HepG2 (cell line): Measurements from ENCODE around the gene TXNIP. TPM values are rescaled to one million over a fixed set of nuclear protein-coding genes. Genes with fewer than 3 reads are reported as not detected.

Experiments
- ATAC-seq: fragments of 200-7000 bp; cut with Tn5 transposase; 3 replicates; pipeline ENCODE4 v1.9.1; 2020; ENCODE audit warnings: mild to moderate bottlenecking, moderate library complexity
- BruUV-seq: library from RNA; stranded (reverse); fragments of 400-500 nt; replicated peaks from 2 replicates; lab custom pipeline; 2021; lab: Mats Ljungman, UMichigan
- CTCF ChIA-PET: fragments of 300-600 bp; formaldehyde crosslinking; extraction: SDS; loops from one replicate; lab custom pipeline; 2021; ENCODE audit warnings: low total read pairs, inconsistent platforms, low intra/inter-chr PET ratio; lab: Yijun Ruan, JAX
- POLR2A ChIA-PET: fragments of 350-600 bp; sonication (Branson Sonifier 250); formaldehyde crosslinking; loops from one replicate; lab custom pipeline; 2020; ENCODE audit warnings: antibody characterized with exemption, inconsistent platforms; lab: Yijun Ruan, JAX
- DNase-seq: peaks from one replicate; pipeline ENCODE4 v3.0.0-alpha.2; 2015; ENCODE audit warnings: low spot score
- FAIRE-seq: peaks from 3 replicates; lab custom pipeline; 2011; peaks lifted over from hg19 to GRCh38; lab: Jason Lieb, UNC
- H2AFZ ChIP-seq: one replicate; pipeline ENCODE4 v1.6.1; 2011; ENCODE audit warnings: low read length, inconsistent platforms
- H3K27ac ChIP-seq: fragments of 300-600 bp; 3 replicates; pipeline ENCODE4 v1.8.0; 2011; ENCODE audit warnings: mixed run types, mild to moderate bottlenecking, mixed read lengths, low read length, inconsistent platforms; ENCODE audit not compliant: insufficient read depth; ENCODE audit errors: extremely low read length
- H3K27me3 ChIP-seq, 2 experiments: fragments of 200-600 bp in 1 of 2; 2 replicates in 1 of 2; 3 replicates in 1 of 2; pipeline versions ENCODE4 v1.6.0 to v1.8.0; 2011; ENCODE audit warnings: low read length in 2 of 2, mild to moderate bottlenecking in 2 of 2, moderate library complexity in 2 of 2, inconsistent platforms in 1 of 2; ENCODE audit not compliant: insufficient read depth in 2 of 2, control insufficient read depth in 1 of 2
- H3K36me3 ChIP-seq, 2 experiments: fragments of 200-600 bp in 1 of 2; replicated peaks in 1 of 2; 2 replicates in 1 of 2; 3 replicates in 1 of 2; pipeline versions ENCODE4 v1.5.1 to v1.8.0; 2011; ENCODE audit warnings: low read length in 2 of 2, inconsistent platforms in 1 of 2; ENCODE audit not compliant: insufficient read depth in 2 of 2, control insufficient read depth in 1 of 2
- H3K4me1 ChIP-seq: 2 replicates; pipeline ENCODE4 v1.5.1; 2012; ENCODE audit warnings: low read length, inconsistent platforms; ENCODE audit not compliant: insufficient read depth
- H3K4me2 ChIP-seq: 2 replicates; pipeline ENCODE4 v1.6.0; 2011; ENCODE audit warnings: low read depth, low read length, inconsistent platforms
- H3K4me3 ChIP-seq, 3 experiments: fragments of 200-600 bp in 1 of 3; sonication (generic), shearing (Covaris generic) in 1 of 3; replicated peaks in 1 of 3; 2 replicates each; pipeline ENCODE4 v1.5.1; 2011 to 2016; ENCODE audit warnings: low read length in 3 of 3, inconsistent platforms in 2 of 3, low read depth in 2 of 3, mild to moderate bottlenecking in 2 of 3, control low read depth in 1 of 3, mixed read lengths in 1 of 3; ENCODE audit not compliant: insufficient read depth in 1 of 3
- H3K79me2 ChIP-seq: one replicate; pipeline ENCODE4 v1.6.1; 2011; ENCODE audit warnings: low read length, inconsistent platforms; ENCODE audit not compliant: insufficient read depth
- H3K9ac ChIP-seq: 2 replicates; pipeline ENCODE4 v1.6.0; 2011; ENCODE audit warnings: mild to moderate bottlenecking, low read depth, low read length, inconsistent platforms; ENCODE audit not compliant: insufficient read depth
- H3K9me3 ChIP-seq: 2 replicates; pipeline ENCODE4 v1.5.1; 2012; ENCODE audit warnings: mild to moderate bottlenecking, low read length
- H4K20me1 ChIP-seq: 2 replicates; pipeline ENCODE4 v1.6.0; 2011; ENCODE audit warnings: inconsistent platforms, mild to moderate bottlenecking, low read length, moderate library complexity; ENCODE audit not compliant: insufficient read depth
- CBX1 ChIP-seq: IDR thresholded peaks from one replicate; pipeline ENCODE4 v1.6.1; 2016; ENCODE audit warnings: antibody characterized with exemption, low read depth
- HNF4A ChIP-seq: sonication (generic); formaldehyde crosslinking; IDR thresholded peaks from 2 replicates; pipeline ENCODE4 v1.4.0; 2020; ENCODE audit warnings: missing genetic modification reagents
- KDM5B ChIP-seq: sonication (generic); formaldehyde crosslinking; IDR thresholded peaks from 2 replicates; pipeline ENCODE4 v1.4.0; 2020; ENCODE audit warnings: missing genetic modification reagents, mild to moderate bottlenecking, borderline replicate concordance
- MAFF ChIP-seq: IDR thresholded peaks from 2 replicates; pipeline ENCODE4 v1.6.1; 2011; ENCODE audit warnings: low read depth, low read length, improper control_type of control experiment
- TAF1 ChIP-seq: sonication (generic); formaldehyde crosslinking; IDR thresholded peaks from 2 replicates; pipeline ENCODE4 v1.4.0; 2020; ENCODE audit warnings: missing genetic modification reagents
- ZFP41 ChIP-seq: sonication (generic); formaldehyde crosslinking; IDR thresholded peaks from 2 replicates; pipeline ENCODE4 v1.4.0; 2020; ENCODE audit warnings: mild to moderate bottlenecking, missing genetic modification reagents, borderline replicate concordance
- ZKSCAN1 ChIP-seq: fragments of 150-350 bp; IDR thresholded peaks from 2 replicates; pipeline ENCODE4 v1.6.1; 2014; ENCODE audit warnings: low read length
- ZNF337 ChIP-seq: sonication (generic); formaldehyde crosslinking; IDR thresholded peaks from 2 replicates; pipeline ENCODE4 v1.5.1; 2020; ENCODE audit warnings: missing genetic modification reagents, low read depth, mild to moderate bottlenecking, borderline replicate concordance
- ZNF598 ChIP-seq: sonication (generic); formaldehyde crosslinking; IDR thresholded peaks from 2 replicates; pipeline ENCODE4 v1.5.1; 2020; ENCODE audit warnings: mild to moderate bottlenecking, missing genetic modification reagents, borderline replicate concordance
- WGBS: methylation state at CpG from one replicate; pipeline ENCODE4 v1.1.6; 2017; ENCODE audit warnings: low lambda C conversion rate; 5-methylcytosine and 5-hydroxymethylcytosine counted together
- in situ Hi-C: cut with HindIII; loops from 2 replicates; pipeline ENCODE4 v1.10.0; 2017; ENCODE audit warnings: low pct_unique_long_range_greater_than_20kb; ENCODE audit not compliant: extremely low pct_ligation_motif_present
- intact Hi-C: fragments of 100-400 bp; cut with micrococcal nuclease; formaldehyde crosslinking; loops from one replicate; pipeline ENCODE4 v1.10.0; 2022; ENCODE audit not compliant: unreplicated experiment
- polyA plus RNA-seq, 8 experiments: library from polyadenylated mRNA; depleted of rRNA in 3 of 8; stranded (reverse) in 7 of 8; unstranded in 1 of 8; fragments of >200 nt; fragmentation: Illumina TruSeq in 4 of 8; extraction: Trizol in 4 of 8; gene quantifications; 2 replicates each; pipeline versions ENCODE4 v1.2.1 to v1.2.3, GENCODE V29; 2011 to 2016; ENCODE audit warnings: low read depth in 4 of 8, missing spikeins in 1 of 8, mixed read lengths in 1 of 8; ENCODE audit not compliant: insufficient read depth in 1 of 8
- total RNA-seq, 5 experiments: library from RNA; depleted of rRNA; stranded (reverse); fragments of >200 nt; fragmentation: Illumina TruSeq; extraction: Trizol; gene quantifications; 2 replicates each; pipeline ENCODE4 v1.2.3, GENCODE V29; 2016; ENCODE audit warnings: low read depth in 1 of 5
- TF ChIP-seq, protein P1 (sequence below): IDR thresholded peaks from 2 replicates; pipeline ENCODE4 v1.6.1; 2016; ENCODE audit warnings: missing compliant biosample characterization, missing genetic modification reagents, borderline replicate concordance
- TF ChIP-seq, protein P2 (sequence below): sonication (generic); formaldehyde crosslinking; IDR thresholded peaks from 2 replicates; pipeline ENCODE4 v1.4.0; 2020; ENCODE audit warnings: missing genetic modification reagents
- TF ChIP-seq, protein P3 (sequence below): sonication (generic); formaldehyde crosslinking; IDR thresholded peaks from 2 replicates; pipeline ENCODE4 v1.5.1; 2020; ENCODE audit warnings: missing genetic modification reagents, mild to moderate bottlenecking, borderline replicate concordance

TXNIP gene
- total and polyA plus RNA-seq, 2 of the 13 experiments (the other 11 are each of a cell fraction or from before 2014, with no cell fraction given): 24.4 to 237 TPM

DNA sequence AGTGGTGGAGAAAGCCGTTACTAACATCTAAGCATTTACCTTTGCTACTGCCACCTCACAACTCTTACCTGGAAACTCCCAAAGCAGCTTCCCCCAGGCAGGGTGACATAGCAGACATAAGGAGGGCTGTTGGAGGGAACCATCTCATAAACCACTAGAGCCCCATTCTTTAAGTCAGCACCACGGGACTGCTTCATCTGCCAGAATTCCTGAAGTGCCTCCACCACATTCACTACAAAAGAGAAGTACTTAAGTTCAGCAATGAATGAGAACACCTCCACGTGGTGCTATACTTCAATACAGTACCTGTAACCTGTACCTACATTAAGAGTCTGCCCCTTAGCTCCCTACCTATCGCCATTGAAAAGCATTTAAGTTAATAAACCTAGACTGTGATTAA lies 48.8 kb downstream of the TXNIP start (continued):
- TF ChIP-seq, protein P1, sequence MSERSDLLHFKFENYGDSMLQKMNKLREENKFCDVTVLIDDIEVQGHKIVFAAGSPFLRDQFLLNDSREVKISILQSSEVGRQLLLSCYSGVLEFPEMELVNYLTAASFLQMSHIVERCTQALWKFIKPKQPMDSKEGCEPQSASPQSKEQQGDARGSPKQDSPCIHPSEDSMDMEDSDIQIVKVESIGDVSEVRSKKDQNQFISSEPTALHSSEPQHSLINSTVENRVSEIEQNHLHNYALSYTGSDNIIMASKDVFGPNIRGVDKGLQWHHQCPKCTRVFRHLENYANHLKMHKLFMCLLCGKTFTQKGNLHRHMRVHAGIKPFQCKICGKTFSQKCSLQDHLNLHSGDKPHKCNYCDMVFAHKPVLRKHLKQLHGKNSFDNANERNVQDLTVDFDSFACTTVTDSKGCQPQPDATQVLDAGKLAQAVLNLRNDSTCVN (CRISPR knock-in tag): no peak
- TF ChIP-seq, protein P2, sequence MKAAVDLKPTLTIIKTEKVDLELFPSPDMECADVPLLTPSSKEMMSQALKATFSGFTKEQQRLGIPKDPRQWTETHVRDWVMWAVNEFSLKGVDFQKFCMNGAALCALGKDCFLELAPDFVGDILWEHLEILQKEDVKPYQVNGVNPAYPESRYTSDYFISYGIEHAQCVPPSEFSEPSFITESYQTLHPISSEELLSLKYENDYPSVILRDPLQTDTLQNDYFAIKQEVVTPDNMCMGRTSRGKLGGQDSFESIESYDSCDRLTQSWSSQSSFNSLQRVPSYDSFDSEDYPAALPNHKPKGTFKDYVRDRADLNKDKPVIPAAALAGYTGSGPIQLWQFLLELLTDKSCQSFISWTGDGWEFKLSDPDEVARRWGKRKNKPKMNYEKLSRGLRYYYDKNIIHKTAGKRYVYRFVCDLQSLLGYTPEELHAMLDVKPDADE (CRISPR knock-in tag): no peak
- TF ChIP-seq CBX1 (no peak), MAFF (no peak)
- TF ChIP-seq, all 625 proteins: peak for 0

DNA sequence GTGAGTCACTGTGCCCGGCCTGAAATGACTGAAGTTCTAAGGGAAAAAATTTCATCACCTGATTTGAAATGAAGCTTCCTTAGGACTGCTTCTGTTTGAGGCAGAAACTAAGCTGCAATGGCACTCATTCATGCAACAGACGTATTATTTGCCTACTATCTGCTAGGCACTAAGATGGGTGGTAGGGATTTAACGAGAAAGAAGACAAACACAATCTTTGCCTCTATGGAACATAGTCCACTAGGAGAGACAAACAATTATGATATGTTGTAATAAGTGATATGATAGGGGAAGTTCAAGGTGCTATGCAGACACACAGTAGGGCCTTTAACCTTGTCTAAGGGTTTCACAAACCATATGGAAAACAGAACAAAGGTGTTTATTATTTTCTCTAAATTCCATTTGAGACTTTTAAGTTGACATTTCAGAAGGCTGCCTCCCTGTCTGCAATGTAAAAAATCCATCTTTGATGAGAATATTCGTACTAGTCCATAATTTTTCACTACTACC lies 49.8 kb downstream of the TXNIP start:
- H2AFZ ChIP-seq: no peak overlapping the region
- H3K36me3 ChIP-seq: peaks cover 4 to 18% of the 10 kb centered on the region in 2 experiments; a peak in 4 of 5 replicates
- FAIRE-seq (no peak), DNase-seq (no peak)
- no peaks in the 10 kb centered on the region for H3K27me3 ChIP-seq
- peaks cover 6% of the 10 kb centered on the region for H3K4me1 ChIP-seq
- WGBS: 85% methylated on average over 4 of the region's 4 CpGs
- POLR2A ChIA-PET: interaction anchor here (1.0 to 1.1 kb wide), 2 partner anchors 9 to 11 kb away, joined by 3 to 4 read pairs; partner anchors contain the start of gene LIX1L
- no peak overlapping the region for H3K9ac ChIP-seq
- H3K4me3 ChIP-seq: no peak overlapping the region
- intact Hi-C loops: no loop called here
- no peak overlapping the region for H3K27ac ChIP-seq
- no peaks in the 10 kb centered on the region for H3K9me3 ChIP-seq
- no peaks in the 10 kb centered on the region for H3K79me2 ChIP-seq
- H4K20me1 ChIP-seq: no peaks in the 10 kb centered on the region
- in situ Hi-C loops: no loop called here
- TF ChIP-seq, protein P3, sequence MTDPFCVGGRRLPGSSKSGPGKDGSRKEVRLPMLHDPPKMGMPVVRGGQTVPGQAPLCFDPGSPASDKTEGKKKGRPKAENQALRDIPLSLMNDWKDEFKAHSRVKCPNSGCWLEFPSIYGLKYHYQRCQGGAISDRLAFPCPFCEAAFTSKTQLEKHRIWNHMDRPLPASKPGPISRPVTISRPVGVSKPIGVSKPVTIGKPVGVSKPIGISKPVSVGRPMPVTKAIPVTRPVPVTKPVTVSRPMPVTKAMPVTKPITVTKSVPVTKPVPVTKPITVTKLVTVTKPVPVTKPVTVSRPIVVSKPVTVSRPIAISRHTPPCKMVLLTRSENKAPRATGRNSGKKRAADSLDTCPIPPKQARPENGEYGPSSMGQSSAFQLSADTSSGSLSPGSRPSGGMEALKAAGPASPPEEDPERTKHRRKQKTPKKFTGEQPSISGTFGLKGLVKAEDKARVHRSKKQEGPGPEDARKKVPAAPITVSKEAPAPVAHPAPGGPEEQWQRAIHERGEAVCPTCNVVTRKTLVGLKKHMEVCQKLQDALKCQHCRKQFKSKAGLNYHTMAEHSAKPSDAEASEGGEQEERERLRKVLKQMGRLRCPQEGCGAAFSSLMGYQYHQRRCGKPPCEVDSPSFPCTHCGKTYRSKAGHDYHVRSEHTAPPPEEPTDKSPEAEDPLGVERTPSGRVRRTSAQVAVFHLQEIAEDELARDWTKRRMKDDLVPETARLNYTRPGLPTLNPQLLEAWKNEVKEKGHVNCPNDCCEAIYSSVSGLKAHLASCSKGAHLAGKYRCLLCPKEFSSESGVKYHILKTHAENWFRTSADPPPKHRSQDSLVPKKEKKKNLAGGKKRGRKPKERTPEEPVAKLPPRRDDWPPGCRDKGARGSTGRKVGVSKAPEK: no peak
- peak; percentile 57 for TF ChIP-seq HNF4A (CRISPR knock-in tag)
- no peak for TF ChIP-seq ZNF337 (CRISPR knock-in tag)
- no peak for TF ChIP-seq KDM5B
- TF ChIP-seq TAF1 (CRISPR knock-in tag): no peak
- no peak for TF ChIP-seq ZFP41
- TF ChIP-seq ZNF598: no peak
- TF ChIP-seq ZKSCAN1: peak; percentile 94
- TF ChIP-seq, all 625 proteins: peak for 2
- no peak for ATAC-seq
- no peak overlapping the region for H3K4me2 ChIP-seq
- no TSS peak for BruUV-seq
- CTCF ChIA-PET: no interaction called here
